Hepatocyte (in vitro differentiated cells): Measurements from ENCODE around the gene TBC1D5. TPM values are rescaled to one million over a fixed set of nuclear protein-coding genes. Genes with fewer than 3 reads are reported as not detected.

Source experiments
- DNase-seq: peaks from one replicate; pipeline ENCODE4 v3.0.0-alpha.2; 2016; ENCODE audit warnings: low spot score
- H2AFZ ChIP-seq: fragments of 200-600 bp; sonication (generic); 2 replicates; pipeline ENCODE4 v1.6.0; 2016; ENCODE audit warnings: antibody characterized with exemption, mild to moderate bottlenecking
- H3K27ac ChIP-seq: fragments of 200-600 bp; sonication (generic); 2 replicates; pipeline ENCODE4 v1.5.1; 2016; ENCODE audit warnings: mild to moderate bottlenecking
- H3K27me3 ChIP-seq: fragments of 200-600 bp; sonication (generic); 2 replicates; pipeline ENCODE4 v1.6.1; 2016
- H3K36me3 ChIP-seq: fragments of 200-600 bp; sonication (generic); replicated peaks from 2 replicates; pipeline ENCODE4 v1.5.1; 2016; ENCODE audit warnings: low read depth; ENCODE audit not compliant: insufficient read depth
- H3K4me1 ChIP-seq: fragments of 200-600 bp; sonication (generic); 2 replicates; pipeline ENCODE4 v1.5.1; 2016; ENCODE audit warnings: mild to moderate bottlenecking, moderate library complexity; ENCODE audit not compliant: insufficient read depth
- H3K4me2 ChIP-seq: fragments of 200-600 bp; sonication (generic); 2 replicates; pipeline ENCODE4 v1.6.0; 2016
- H3K4me3 ChIP-seq: fragments of 200-600 bp; sonication (generic); 2 replicates; pipeline ENCODE4 v1.5.1; 2016; ENCODE audit warnings: mild to moderate bottlenecking
- H3K79me2 ChIP-seq: fragments of 200-600 bp; sonication (generic); 2 replicates; pipeline ENCODE4 v1.6.0; 2017; ENCODE audit warnings: mild to moderate bottlenecking
- H3K9me2 ChIP-seq: fragments of 200-600 bp; sonication (generic); replicated peaks from 2 replicates; pipeline ENCODE4 v1.6.0; 2017; ENCODE audit warnings: mild to moderate bottlenecking; ENCODE audit not compliant: insufficient read depth
- H3K9me3 ChIP-seq: fragments of 200-600 bp; sonication (generic); 2 replicates; pipeline ENCODE4 v1.5.1; 2016; ENCODE audit warnings: low read depth, mild to moderate bottlenecking
- H4K20me1 ChIP-seq: fragments of 200-600 bp; sonication (generic); 2 replicates; pipeline ENCODE4 v1.6.0; 2016; ENCODE audit warnings: mild to moderate bottlenecking; ENCODE audit not compliant: insufficient read depth, poor library complexity, severe bottlenecking
- EZH2 ChIP-seq: fragments of 200-600 bp; sonication (generic); IDR thresholded peaks from 2 replicates; pipeline ENCODE4 v1.6.1; 2016; ENCODE audit warnings: antibody characterized with exemption, mild to moderate bottlenecking, borderline replicate concordance
- EZH2phosphoT487 ChIP-seq: fragments of 200-600 bp; sonication (generic); IDR thresholded peaks from one replicate; pipeline ENCODE4 v1.6.1; 2018; ENCODE audit warnings: antibody characterized with exemption, mild to moderate bottlenecking, low read depth, moderate library complexity; ENCODE audit not compliant: unreplicated experiment, severe bottlenecking
- WGBS: methylation state at CpG from one replicate; pipeline ENCODE4 v1.1.6; 2016; ENCODE audit warnings: low lambda C conversion rate; ENCODE audit errors: missing lambda C conversion rate; 5-methylcytosine and 5-hydroxymethylcytosine counted together
- polyA plus RNA-seq: library from polyadenylated mRNA; unstranded; fragments of >200 nt; fragmentation: Nextera tagmentation; extraction: Ambion mirVana; gene quantifications from 2 replicates; pipeline ENCODE4 v1.2.1, GENCODE V29; 2016
- total RNA-seq: library from RNA; depleted of rRNA; stranded (reverse); fragments of >200 nt; gene quantifications from 2 replicates; pipeline ENCODE4 v1.2.3, GENCODE V29; 2014
- TF ChIP-seq, protein P1 (sequence below): fragments of 200-600 bp; sonication (generic); IDR thresholded peaks from 2 replicates; pipeline ENCODE4 v1.5.1; 2016; ENCODE audit warnings: antibody characterized with exemption, mild to moderate bottlenecking; ENCODE audit not compliant: poor library complexity

The TBC1D5 gene
- total and polyA plus RNA-seq, 2 experiments from 2014 or later, result 17.0 to 64.2 TPM

DNA sequence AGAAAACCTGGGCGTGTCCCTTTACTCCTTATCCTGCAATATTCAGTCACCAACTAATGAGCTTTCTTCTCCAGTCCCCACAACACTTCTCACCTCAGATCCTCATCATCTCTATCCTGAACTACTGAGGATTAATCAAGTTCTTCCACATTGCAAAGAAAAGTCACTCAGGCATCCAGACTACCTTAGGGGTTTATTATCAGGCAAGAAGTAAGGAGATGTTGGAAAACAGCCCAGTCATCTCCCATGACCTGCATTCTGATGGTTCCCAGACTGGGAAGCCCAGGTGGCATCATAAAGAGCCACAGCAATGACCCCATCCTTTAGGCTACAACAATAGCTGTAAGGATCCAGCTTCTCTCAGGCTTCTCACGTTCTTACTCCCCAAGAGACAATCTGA is 3.5 kb upstream of the TBC1D5 start:
- 43% methylated on average over 2 of the region's 2 CpGs for WGBS
- Histone ChIP-seq H3K79me2 (no peaks in the 10 kb centered on the region), H3K4me3 (no peak overlapping the region), H3K4me1 (peaks cover 15% of the 10 kb centered on the region), H2AFZ (no peak overlapping the region), H3K9me3 (no peaks in the 10 kb centered on the region), H3K9me2 (no peaks in the 10 kb centered on the region), H4K20me1 (no peaks in the 10 kb centered on the region), H3K27ac (no peak overlapping the region), H3K36me3 (no peaks in the 10 kb centered on the region), H3K27me3 (no peaks in the 10 kb centered on the region), H3K4me2 (no peak overlapping the region)
- TF ChIP-seq, protein P1, sequence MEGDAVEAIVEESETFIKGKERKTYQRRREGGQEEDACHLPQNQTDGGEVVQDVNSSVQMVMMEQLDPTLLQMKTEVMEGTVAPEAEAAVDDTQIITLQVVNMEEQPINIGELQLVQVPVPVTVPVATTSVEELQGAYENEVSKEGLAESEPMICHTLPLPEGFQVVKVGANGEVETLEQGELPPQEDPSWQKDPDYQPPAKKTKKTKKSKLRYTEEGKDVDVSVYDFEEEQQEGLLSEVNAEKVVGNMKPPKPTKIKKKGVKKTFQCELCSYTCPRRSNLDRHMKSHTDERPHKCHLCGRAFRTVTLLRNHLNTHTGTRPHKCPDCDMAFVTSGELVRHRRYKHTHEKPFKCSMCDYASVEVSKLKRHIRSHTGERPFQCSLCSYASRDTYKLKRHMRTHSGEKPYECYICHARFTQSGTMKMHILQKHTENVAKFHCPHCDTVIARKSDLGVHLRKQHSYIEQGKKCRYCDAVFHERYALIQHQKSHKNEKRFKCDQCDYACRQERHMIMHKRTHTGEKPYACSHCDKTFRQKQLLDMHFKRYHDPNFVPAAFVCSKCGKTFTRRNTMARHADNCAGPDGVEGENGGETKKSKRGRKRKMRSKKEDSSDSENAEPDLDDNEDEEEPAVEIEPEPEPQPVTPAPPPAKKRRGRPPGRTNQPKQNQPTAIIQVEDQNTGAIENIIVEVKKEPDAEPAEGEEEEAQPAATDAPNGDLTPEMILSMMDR, result no peak
- TF ChIP-seq EZH2, result no peak
- TF ChIP-seq EZH2phosphoT487, result no peak
- DNase-seq, result no peak

DNA sequence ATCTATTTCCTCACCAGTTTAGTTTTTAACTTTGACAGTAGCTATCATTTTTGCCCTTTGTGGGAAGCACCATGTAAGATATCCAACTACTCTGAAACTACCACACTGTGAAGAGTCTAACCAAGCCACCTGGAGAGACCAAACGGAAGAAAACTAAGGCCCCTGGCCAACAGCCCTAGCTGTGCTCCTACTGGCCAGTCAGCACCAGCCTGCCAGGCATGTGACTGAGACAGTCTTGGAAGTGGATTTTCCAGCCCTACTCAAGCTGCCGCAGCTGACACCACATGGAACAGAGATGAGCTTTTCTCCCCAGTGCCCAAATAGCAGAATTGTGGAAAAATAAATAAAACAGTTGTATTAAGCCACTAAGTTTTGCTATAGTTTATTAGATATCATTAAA is 2.9 kb upstream of the TBC1D5 start:
- 76% methylated on average over 2 of the region's 2 CpGs for WGBS
- H3K79me2 ChIP-seq, result peaks cover 3% of the 10 kb centered on the region
- no peak overlapping the region for H2AFZ ChIP-seq
- no peak for TF ChIP-seq EZH2phosphoT487
- TF ChIP-seq, protein P1, result no peak
- no peak for TF ChIP-seq EZH2
- DNase-seq, result no peak
- H3K27ac ChIP-seq, result no peak overlapping the region
- H3K4me1 ChIP-seq, result peaks cover 19% of the 10 kb centered on the region
- H3K4me2 ChIP-seq, result no peak overlapping the region
- no peaks in the 10 kb centered on the region for H4K20me1 ChIP-seq
- H3K9me2 ChIP-seq, result no peaks in the 10 kb centered on the region
- no peaks in the 10 kb centered on the region for H3K36me3 ChIP-seq
- H3K27me3 ChIP-seq, result no peaks in the 10 kb centered on the region
- H3K9me3 ChIP-seq, result no peaks in the 10 kb centered on the region
- no peak overlapping the region for H3K4me3 ChIP-seq

- Histone ChIP-seq H3K27me3 (no peaks in the 10 kb centered on the region), H3K79me2 (peaks cover 9% of the 10 kb centered on the region), H3K27ac (no peak overlapping the region), H3K9me2 (no peaks in the 10 kb centered on the region), H4K20me1 (no peaks in the 10 kb centered on the region), H3K4me2 (no peak overlapping the region), H2AFZ (no peak overlapping the region), H3K4me1 (peaks cover 24% of the 10 kb centered on the region), H3K4me3 (no peak overlapping the region), H3K36me3 (no peaks in the 10 kb centered on the region), H3K9me3 (no peaks in the 10 kb centered on the region)
- 90% methylated on average over 3 of the region's 3 CpGs for WGBS
- no peak for DNase-seq
- no peak for TF ChIP-seq EZH2phosphoT487
- TF ChIP-seq EZH2, result no peak
- TF ChIP-seq, protein P1, result no peak
Observed at GRCh38 chr3:17744693-17745092, 2.3 kb upstream of the TBC1D5 start.

- Histone ChIP-seq H3K4me2 (peak overlapping the region; percentile 79), H3K36me3 (no peaks in the 10 kb centered on the region), H3K79me2 (peaks cover 19% of the 10 kb centered on the region), H3K27ac (peak overlapping the region; percentile 72), H4K20me1 (no peaks in the 10 kb centered on the region), H3K9me3 (no peaks in the 10 kb centered on the region), H3K4me3 (peak overlapping the region; percentile 24), H3K27me3 (no peaks in the 10 kb centered on the region), H3K9me2 (no peaks in the 10 kb centered on the region), H3K4me1 (peaks cover 24% of the 10 kb centered on the region), H2AFZ (peak overlapping the region; percentile 65)
- DNase-seq, result no peak
- TF ChIP-seq, protein P1, result no peak
- no peak for TF ChIP-seq EZH2
- TF ChIP-seq EZH2phosphoT487, result no peak
- 79% methylated on average over 1 of the region's 1 CpG for WGBS
Observed at GRCh38 chr3:17743658-17743995, 1.2 kb upstream of the TBC1D5 start.
